GM12878 (cell line): Measurements from ENCODE around the gene UBAC2. TPM values are rescaled to one million over a fixed set of nuclear protein-coding genes. Genes with fewer than 3 reads are reported as not detected.
A peak's percentile ranks its signal among the peaks of the same experiment; 100 is the strongest.

Source experiments
- CBX5 ChIP-seq: sonication (generic); IDR thresholded peaks from 2 replicates; pipeline ENCODE4 v1.6.1; 2016; ENCODE audit warnings: low read depth, moderate library complexity, mild to moderate bottlenecking, inconsistent platforms
- CHD1 ChIP-seq: IDR thresholded peaks from 2 replicates; pipeline ENCODE4 v1.6.1; 2012; ENCODE audit warnings: low read depth, low read length, improper control_type of control experiment
- ETV6 ChIP-seq, 2 experiments: fragments of 450-650 bp in 1 of 2; IDR thresholded peaks in 1 of 2; conservative IDR thresholded peaks in 1 of 2; 2 replicates each; pipeline ENCODE4 v1.6.1; 2014; ENCODE audit warnings: antibody characterized with exemption in 1 of 2, borderline replicate concordance in 1 of 2, low read depth in 1 of 2, mild to moderate bottlenecking in 1 of 2, moderate library complexity in 1 of 2
- ZNF24 ChIP-seq: fragments of 450-650 bp; IDR thresholded peaks from 2 replicates; pipeline ENCODE4 v1.6.1; 2017; ENCODE audit warnings: antibody characterized with exemption, mild to moderate bottlenecking
- polyA plus RNA-seq, 11 experiments: library from polyadenylated mRNA; depleted of rRNA in 4 of 11; unstranded in 6 of 11; stranded (reverse) in 5 of 11; fragments of >200 nt; fragmentation: Nextera tagmentation in 4 of 11; fragmentation: Illumina TruSeq in 1 of 11; extraction: Ambion mirVana in 4 of 11; extraction: Trizol in 1 of 11; gene quantifications; 1 replicate in 1 of 11; 2 replicates in 10 of 11; pipeline versions ENCODE4 v1.2.1 to v1.2.3, GENCODE V29; 2011 to 2016; ENCODE audit warnings: inconsistent platforms in 2 of 11, missing spikeins in 2 of 11, low read depth in 1 of 11
- total RNA-seq, 4 experiments: library from RNA; depleted of rRNA in 3 of 4; stranded (reverse); fragments of >200 nt in 3 of 4; fragmentation: Illumina TruSeq in 1 of 4; extraction: Trizol in 1 of 4; gene quantifications; 2 replicates each; pipeline versions ENCODE4 v1.2.1 to v1.2.3, GENCODE V29; 2013 to 2021
- TF ChIP-seq, protein P1 (sequence below): fragments of 450-650 bp; IDR thresholded peaks from 2 replicates; pipeline ENCODE4 v1.6.1; 2017; ENCODE audit warnings: mild to moderate bottlenecking, moderate library complexity
- TF ChIP-seq, protein P2 (sequence below): IDR thresholded peaks from 2 replicates; pipeline ENCODE4 v1.6.1; 2012; ENCODE audit warnings: low read depth, low read length, improper control_type of control experiment
- TF ChIP-seq, protein P3 (sequence below): fragments of 450-650 bp; IDR thresholded peaks from 2 replicates; pipeline ENCODE4 v1.6.1; 2016; ENCODE audit warnings: mild to moderate bottlenecking

The UBAC2 gene
- total and polyA plus RNA-seq, 10 of the 15 experiments (the other 5 are each of a cell fraction or from before 2014, with no cell fraction given) = 3.0 to 54.6 (median 17.4) TPM

DNA sequence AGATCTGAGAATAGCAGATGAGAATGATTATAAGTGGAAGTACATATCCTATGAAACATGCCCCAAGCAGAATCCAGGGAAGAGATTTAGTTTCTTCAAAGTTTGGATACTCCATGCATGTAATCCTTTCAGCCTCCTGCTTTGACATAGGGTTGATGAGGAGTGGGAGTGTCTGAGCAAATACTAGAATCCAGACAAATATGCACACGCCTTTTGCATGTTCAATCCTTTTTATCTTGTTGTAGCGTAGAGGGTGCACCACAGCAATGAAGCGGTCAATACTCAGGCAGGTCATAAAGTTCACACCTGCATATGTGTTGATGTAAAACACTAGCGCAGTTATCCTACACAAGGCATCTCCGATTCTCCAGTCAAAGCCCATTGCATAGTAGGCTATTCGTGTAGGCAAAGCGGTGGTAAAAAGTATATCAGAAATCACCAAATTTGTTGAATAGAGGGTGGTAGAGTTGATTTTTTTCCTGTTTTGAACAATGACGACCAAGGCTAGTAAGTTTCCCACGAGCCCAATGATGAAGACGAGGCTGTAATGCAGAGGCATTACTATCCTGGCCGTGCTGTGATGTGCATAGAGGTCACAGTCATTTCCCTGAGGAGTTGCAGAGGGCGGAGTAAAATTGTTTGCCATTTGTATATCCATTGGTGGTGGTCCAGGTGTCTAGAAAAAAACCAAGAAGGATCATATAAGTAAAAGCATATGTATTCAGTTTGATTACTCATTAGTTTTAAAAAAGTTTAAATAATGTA, 95.0 kb downstream of the UBAC2 start (continued):
- TF ChIP-seq, protein P1, sequence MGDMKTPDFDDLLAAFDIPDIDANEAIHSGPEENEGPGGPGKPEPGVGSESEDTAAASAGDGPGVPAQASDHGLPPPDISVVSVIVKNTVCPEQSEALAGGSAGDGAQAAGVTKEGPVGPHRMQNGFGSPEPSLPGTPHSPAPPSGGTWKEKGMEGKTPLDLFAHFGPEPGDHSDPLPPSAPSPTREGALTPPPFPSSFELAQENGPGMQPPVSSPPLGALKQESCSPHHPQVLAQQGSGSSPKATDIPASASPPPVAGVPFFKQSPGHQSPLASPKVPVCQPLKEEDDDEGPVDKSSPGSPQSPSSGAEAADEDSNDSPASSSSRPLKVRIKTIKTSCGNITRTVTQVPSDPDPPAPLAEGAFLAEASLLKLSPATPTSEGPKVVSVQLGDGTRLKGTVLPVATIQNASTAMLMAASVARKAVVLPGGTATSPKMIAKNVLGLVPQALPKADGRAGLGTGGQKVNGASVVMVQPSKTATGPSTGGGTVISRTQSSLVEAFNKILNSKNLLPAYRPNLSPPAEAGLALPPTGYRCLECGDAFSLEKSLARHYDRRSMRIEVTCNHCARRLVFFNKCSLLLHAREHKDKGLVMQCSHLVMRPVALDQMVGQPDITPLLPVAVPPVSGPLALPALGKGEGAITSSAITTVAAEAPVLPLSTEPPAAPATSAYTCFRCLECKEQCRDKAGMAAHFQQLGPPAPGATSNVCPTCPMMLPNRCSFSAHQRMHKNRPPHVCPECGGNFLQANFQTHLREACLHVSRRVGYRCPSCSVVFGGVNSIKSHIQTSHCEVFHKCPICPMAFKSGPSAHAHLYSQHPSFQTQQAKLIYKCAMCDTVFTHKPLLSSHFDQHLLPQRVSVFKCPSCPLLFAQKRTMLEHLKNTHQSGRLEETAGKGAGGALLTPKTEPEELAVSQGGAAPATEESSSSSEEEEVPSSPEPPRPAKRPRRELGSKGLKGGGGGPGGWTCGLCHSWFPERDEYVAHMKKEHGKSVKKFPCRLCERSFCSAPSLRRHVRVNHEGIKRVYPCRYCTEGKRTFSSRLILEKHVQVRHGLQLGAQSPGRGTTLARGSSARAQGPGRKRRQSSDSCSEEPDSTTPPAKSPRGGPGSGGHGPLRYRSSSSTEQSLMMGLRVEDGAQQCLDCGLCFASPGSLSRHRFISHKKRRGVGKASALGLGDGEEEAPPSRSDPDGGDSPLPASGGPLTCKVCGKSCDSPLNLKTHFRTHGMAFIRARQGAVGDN = 0 out of 2 replicates have a peak, but pooled peaks have one; percentile 24
- TF ChIP-seq ZNF24 (no peak), CHD1 (no peak), ETV6 (conservative IDR thresholded peaks at IDR 0.05 in 1 of 2, IDR thresholded peaks at IDR 0.05 in 1 of 2; ENCODE audit: borderline replicate concordance in 1 of 2, low read depth in 1 of 2) (no peak), CBX5 (no peak)
- TF ChIP-seq, protein P2, sequence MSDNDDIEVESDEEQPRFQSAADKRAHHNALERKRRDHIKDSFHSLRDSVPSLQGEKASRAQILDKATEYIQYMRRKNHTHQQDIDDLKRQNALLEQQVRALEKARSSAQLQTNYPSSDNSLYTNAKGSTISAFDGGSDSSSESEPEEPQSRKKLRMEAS = no peak
- TF ChIP-seq, protein P3, sequence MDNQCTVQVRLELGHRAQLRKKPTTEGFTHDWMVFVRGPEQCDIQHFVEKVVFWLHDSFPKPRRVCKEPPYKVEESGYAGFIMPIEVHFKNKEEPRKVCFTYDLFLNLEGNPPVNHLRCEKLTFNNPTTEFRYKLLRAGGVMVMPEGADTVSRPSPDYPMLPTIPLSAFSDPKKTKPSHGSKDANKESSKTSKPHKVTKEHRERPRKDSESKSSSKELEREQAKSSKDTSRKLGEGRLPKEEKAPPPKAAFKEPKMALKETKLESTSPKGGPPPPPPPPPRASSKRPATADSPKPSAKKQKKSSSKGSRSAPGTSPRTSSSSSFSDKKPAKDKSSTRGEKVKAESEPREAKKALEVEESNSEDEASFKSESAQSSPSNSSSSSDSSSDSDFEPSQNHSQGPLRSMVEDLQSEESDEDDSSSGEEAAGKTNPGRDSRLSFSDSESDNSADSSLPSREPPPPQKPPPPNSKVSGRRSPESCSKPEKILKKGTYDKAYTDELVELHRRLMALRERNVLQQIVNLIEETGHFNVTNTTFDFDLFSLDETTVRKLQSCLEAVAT = peak; percentile 41; the same call in 1 of the 2 replicates
